Gastroesophageal sphincter (tissue), 2 donors: ENCODE data around the gene C20orf144.

Source experiments
- EP300 ChIP-seq: sonication (generic); formaldehyde crosslinking; IDR thresholded peaks from one replicate; pipeline ENCODE4 v1.6.1; 2017; ENCODE audit warnings: antibody characterized with exemption, mild to moderate bottlenecking
- POLR2AphosphoS5 ChIP-seq: sonication (generic); formaldehyde crosslinking; IDR thresholded peaks from one replicate; pipeline ENCODE4 v1.6.1; 2017; ENCODE audit warnings: antibody characterized with exemption

- TF ChIP-seq EP300: no peak
- TF ChIP-seq POLR2AphosphoS5: peak; percentile 29
These were observed 24.2 kb downstream of the C20orf144 start, which contains the start of gene E2F1 for GRCh38 chr20:33686100-33686983.
